IgD-negative memory B cell (primary cell): Measurements from ENCODE around the gene CLCN6. TPM values are rescaled to one million over a fixed set of nuclear protein-coding genes. Genes with fewer than 3 reads are reported as not detected.

Experiments
- H3K27ac Mint-ChIP-seq, 3 donors: one replicate each; pipeline ENCODE4 v1.8.0; 2020 to 2022; ENCODE audit warnings: mild to moderate bottlenecking in 3 of 3, mixed read lengths in 3 of 3, moderate library complexity in 1 of 3
- H3K27me3 Mint-ChIP-seq: one replicate; pipeline ENCODE4 v1.8.0; 2021; ENCODE audit warnings: mixed read lengths
- H3K36me3 Mint-ChIP-seq: one replicate; pipeline ENCODE4 v1.8.0; 2020; ENCODE audit warnings: mild to moderate bottlenecking, mixed read lengths
- H3K4me1 Mint-ChIP-seq, 3 donors: one replicate each; pipeline ENCODE4 v1.8.0; 2020 to 2022; ENCODE audit warnings: mixed read lengths in 3 of 3, mild to moderate bottlenecking in 1 of 3
- H3K4me3 Mint-ChIP-seq, 4 donors: one replicate each; pipeline ENCODE4 v1.8.0; 2020 to 2022; ENCODE audit warnings: mild to moderate bottlenecking in 4 of 4, mixed read lengths in 4 of 4, moderate library complexity in 3 of 4
- H3K9me3 Mint-ChIP-seq, 3 donors: one replicate each; pipeline ENCODE4 v1.8.0; 2020 to 2021; ENCODE audit warnings: mixed read lengths in 3 of 3, mild to moderate bottlenecking in 1 of 3
- polyA plus RNA-seq: library from polyadenylated mRNA; unstranded; fragments of 300-500 nt; fragmentation: Illumina TruSeq; gene quantifications from one replicate; pipeline ENCODE4 v1.2.3, GENCODE V29; 2021

CLCN6 gene
- polyA plus RNA-seq, 1 donor from 2014 or later, result 11.7 TPM

DNA sequence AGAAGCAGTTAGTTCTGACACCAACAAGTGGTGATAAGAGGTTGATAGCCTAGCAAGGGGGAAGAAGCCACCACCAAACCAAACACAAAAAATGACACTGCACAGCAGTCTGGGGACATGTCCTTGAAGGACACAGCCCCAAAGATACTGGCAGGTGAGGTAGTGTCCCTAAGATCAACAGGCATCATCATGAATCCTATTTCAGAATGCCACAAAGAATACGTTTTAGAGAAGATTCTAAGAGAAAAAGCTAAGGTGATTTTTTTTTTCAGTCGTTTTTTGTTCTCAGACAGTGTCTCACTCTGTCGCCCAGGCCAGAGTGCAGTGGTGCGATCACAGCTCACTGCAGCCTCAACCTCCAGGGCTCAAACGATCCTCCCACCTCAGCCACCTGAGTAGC, 19.8 kb upstream of the CLCN6 start:
- H3K27ac Mint-ChIP-seq, result peak overlapping the region in 1 of 3 donors; percentile 89
- H3K36me3 Mint-ChIP-seq, result peaks cover 2% of the 10 kb centered on the region
- H3K27me3 Mint-ChIP-seq, result no peaks in the 10 kb centered on the region
- H3K4me1 Mint-ChIP-seq, result peaks cover 13 to 17% (median 14%) of the 10 kb centered on the region in 3 donors
- no peaks in the 10 kb centered on the region for H3K9me3 Mint-ChIP-seq
- peak overlapping the region in 1 of 4 donors; percentile 34 for H3K4me3 Mint-ChIP-seq

GRCh38 chr1:11787251-11787803, 18.7 kb upstream of the CLCN6 start:
- no peak overlapping the region for H3K27ac Mint-ChIP-seq
- H3K27me3 Mint-ChIP-seq, result no peaks in the 10 kb centered on the region
- no peaks in the 10 kb centered on the region for H3K9me3 Mint-ChIP-seq
- peaks cover 13 to 22% (median 16%) of the 10 kb centered on the region in 3 donors for H3K4me1 Mint-ChIP-seq
- no peak overlapping the region for H3K4me3 Mint-ChIP-seq
- H3K36me3 Mint-ChIP-seq, result peaks cover 6% of the 10 kb centered on the region

DNA sequence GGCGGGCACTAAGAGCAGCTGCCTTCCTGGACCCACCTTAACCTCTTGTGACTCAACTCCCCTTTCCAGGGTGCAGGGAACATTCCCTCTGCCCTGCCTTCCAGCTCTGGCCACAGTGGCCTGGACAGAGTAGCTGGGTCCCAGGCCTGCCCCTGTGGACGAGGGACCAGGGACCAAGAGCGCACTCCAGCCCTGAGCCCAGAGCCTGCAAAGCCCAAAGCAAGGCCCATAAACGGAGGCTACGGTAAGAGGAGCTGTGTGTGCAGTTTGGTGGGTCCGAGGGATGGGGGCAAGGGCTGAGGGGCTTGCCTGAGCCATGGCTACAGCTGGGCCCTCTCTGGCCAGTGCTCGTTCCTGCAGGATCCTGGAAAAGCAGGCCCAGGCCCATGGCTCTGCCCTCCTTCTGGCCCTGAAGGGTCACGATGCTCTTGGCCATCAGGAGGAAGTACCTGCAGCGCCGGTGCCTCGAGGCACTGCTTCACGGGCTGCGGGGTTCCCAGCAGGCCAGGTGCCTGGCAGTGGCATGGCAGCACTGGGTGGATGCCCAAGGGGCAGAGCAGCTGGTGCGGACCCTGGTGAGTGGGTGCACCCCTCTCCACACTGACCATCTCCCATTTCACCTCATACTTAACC, 18.1 kb upstream of the CLCN6 start:
- peaks cover 12 to 22% (median 16%) of the 10 kb centered on the region in 3 donors for H3K4me1 Mint-ChIP-seq
- no peak overlapping the region for H3K4me3 Mint-ChIP-seq
- H3K27ac Mint-ChIP-seq, result peak overlapping the region in 1 of 3 donors; percentile 86
- no peaks in the 10 kb centered on the region for H3K9me3 Mint-ChIP-seq
- H3K36me3 Mint-ChIP-seq, result peaks cover 6% of the 10 kb centered on the region
- no peaks in the 10 kb centered on the region for H3K27me3 Mint-ChIP-seq

- Mint-ChIP-seq H3K9me3 (no peaks in the 10 kb centered on the region), H3K36me3 (peaks cover 6% of the 10 kb centered on the region)
These were observed 17.4 kb upstream of the CLCN6 start for GRCh38 chr1:11788549-11789053.

GRCh38 chr1:11789126-11790067, 16.6 kb upstream of the CLCN6 start:
- Mint-ChIP-seq H3K9me3 (no peaks in the 10 kb centered on the region), H3K36me3 (peaks cover 6% of the 10 kb centered on the region), H3K27me3 (no peaks in the 10 kb centered on the region), H3K4me3 (no peak overlapping the region), H3K27ac (no peak overlapping the region), H3K4me1 (peaks cover 10 to 21% (median 16%) of the 10 kb centered on the region in 3 donors)

More at GRCh38 chr1:11788549-11789053, 17.4 kb upstream of the CLCN6 start:
- Mint-ChIP-seq H3K27me3 (no peaks in the 10 kb centered on the region), H3K27ac (peak overlapping the region in 1 of 3 donors; percentile 86), H3K4me3 (no peak overlapping the region), H3K4me1 (peaks cover 10 to 21% (median 16%) of the 10 kb centered on the region in 3 donors)

DNA sequence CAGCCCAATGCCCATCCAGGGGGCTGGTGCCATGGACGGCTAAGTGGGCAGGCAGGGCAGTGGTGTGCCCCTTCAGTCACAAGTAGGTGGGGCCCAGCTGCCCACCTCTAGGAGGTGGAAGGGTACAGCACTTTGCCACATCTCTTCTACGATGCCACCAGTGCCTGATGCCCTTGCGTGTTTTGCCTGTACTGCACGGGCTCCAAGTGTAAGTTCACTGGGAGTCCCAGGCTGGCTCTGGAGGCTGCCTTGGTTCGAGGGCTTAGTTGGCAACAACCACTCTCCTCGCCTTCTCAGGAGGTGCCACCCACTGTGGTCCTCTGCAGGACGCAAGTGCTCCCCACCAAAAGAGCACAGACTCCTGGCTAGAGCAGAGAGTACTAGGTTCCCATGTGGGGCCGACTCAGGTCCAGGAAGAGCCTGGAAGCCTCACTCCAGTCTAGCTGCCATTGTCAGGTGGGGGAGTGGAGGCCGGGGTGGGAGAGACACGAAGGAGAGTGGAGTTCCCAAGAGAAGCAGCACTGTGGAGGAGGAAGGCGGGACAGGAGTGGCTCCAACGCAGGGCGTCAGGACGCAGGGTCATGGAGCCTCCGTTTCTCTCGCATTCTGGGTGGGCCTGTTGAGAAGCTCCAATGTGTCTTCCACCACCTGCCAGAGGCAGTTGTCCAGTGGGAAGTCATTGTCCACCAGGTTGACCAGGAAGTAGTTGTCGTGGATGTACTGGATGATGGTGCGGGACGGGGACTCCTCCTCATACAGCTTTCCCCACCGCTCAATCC, 15.7 kb upstream of the CLCN6 start:
- no peaks in the 10 kb centered on the region for H3K27me3 Mint-ChIP-seq
- peak overlapping the region in 1 of 3 donors; percentile 85 for H3K27ac Mint-ChIP-seq
- H3K4me1 Mint-ChIP-seq, result peaks cover 7 to 20% (median 14%) of the 10 kb centered on the region in 3 donors
- H3K4me3 Mint-ChIP-seq, result no peak overlapping the region
- H3K9me3 Mint-ChIP-seq, result no peaks in the 10 kb centered on the region
- H3K36me3 Mint-ChIP-seq, result peaks cover 6% of the 10 kb centered on the region

DNA sequence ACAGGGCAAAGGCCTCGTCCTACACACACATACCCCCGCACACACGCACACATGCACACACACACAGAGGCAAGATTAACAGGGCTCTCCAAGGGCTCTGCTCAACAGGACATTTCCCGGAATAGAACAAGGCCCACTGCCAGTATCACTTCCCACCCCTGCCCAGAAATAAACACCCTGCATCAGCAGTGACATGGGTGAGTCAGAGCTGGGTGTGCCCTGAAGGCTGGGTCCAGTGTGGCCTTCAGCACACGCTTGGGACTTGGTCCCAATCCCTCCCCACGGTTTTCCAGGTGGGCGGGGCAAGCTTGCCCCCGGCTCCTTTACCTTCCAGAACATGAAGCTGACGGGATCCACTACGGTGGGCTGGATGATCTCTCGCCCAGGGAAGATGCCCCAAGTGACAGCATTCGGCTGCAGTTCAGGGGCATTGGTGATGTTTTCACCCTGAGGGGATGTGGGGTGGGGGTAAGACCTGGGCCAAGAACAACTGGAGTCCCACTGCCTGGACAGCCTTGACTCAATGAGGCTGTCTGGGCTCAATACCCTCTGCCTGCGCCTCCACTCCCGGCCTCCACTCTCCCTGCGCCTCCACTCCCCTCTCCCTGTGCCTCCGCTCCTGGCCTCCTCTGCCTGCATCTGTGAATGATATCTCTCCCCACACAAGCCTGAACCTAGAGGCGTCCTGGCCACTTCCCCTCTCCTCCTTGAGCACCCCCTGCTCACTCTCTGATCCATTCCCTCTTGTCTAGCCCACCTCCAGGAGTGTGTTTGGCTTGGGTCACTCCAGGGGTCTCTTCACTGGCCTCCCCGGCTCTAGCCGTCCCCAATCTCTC, 14.9 kb upstream of the CLCN6 start:
- Mint-ChIP-seq H3K36me3 (peaks cover 9% of the 10 kb centered on the region), H3K27ac (peak overlapping the region; percentile 5 to 88 (median 23)), H3K27me3 (no peaks in the 10 kb centered on the region), H3K4me3 (peak overlapping the region in 1 of 4 donors; percentile 65), H3K4me1 (peaks cover 1 to 13% (median 7%) of the 10 kb centered on the region in 3 donors), H3K9me3 (no peaks in the 10 kb centered on the region)

GRCh38 chr1:11792106-11792505, 13.9 kb upstream of the CLCN6 start:
- peaks cover 9% of the 10 kb centered on the region for H3K36me3 Mint-ChIP-seq
- peak overlapping the region in 1 of 4 donors; percentile 25 for H3K4me3 Mint-ChIP-seq
- no peaks in the 10 kb centered on the region for H3K9me3 Mint-ChIP-seq

DNA sequence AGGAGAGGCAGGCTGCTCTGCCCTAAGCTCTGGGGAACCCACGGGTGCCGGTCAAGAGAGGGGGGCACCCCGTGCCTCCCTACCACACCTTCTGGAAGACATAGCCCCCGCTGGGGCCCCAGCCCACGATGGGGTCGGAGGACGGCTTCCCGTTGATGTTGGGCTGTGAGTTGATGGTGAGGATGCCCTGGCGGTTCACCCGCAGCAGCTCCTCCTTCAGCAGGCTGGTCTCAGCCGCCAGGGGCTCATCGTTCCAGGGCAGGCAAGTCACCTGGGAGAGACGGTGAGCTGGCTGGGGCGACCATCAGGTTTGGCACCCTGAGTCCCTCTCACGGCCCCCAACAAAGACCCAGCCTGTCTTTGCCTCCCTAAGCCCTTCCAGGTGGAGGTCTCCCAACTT, 12.2 kb upstream of the CLCN6 start:
- no peaks in the 10 kb centered on the region for H3K27me3 Mint-ChIP-seq
- no peak overlapping the region for H3K4me3 Mint-ChIP-seq
- H3K4me1 Mint-ChIP-seq, result peaks cover 0 to 9% (median 6%) of the 10 kb centered on the region in 3 donors
- H3K27ac Mint-ChIP-seq, result no peak overlapping the region
- no peaks in the 10 kb centered on the region for H3K9me3 Mint-ChIP-seq
- H3K36me3 Mint-ChIP-seq, result peaks cover 9% of the 10 kb centered on the region

More at GRCh38 chr1:11792106-11792505, 13.9 kb upstream of the CLCN6 start:
- Mint-ChIP-seq H3K27ac (peak overlapping the region in 2 of 3 donors; percentile 23 to 92), H3K4me1 (peaks cover 0 to 9% (median 6%) of the 10 kb centered on the region in 3 donors), H3K27me3 (no peaks in the 10 kb centered on the region)

DNA sequence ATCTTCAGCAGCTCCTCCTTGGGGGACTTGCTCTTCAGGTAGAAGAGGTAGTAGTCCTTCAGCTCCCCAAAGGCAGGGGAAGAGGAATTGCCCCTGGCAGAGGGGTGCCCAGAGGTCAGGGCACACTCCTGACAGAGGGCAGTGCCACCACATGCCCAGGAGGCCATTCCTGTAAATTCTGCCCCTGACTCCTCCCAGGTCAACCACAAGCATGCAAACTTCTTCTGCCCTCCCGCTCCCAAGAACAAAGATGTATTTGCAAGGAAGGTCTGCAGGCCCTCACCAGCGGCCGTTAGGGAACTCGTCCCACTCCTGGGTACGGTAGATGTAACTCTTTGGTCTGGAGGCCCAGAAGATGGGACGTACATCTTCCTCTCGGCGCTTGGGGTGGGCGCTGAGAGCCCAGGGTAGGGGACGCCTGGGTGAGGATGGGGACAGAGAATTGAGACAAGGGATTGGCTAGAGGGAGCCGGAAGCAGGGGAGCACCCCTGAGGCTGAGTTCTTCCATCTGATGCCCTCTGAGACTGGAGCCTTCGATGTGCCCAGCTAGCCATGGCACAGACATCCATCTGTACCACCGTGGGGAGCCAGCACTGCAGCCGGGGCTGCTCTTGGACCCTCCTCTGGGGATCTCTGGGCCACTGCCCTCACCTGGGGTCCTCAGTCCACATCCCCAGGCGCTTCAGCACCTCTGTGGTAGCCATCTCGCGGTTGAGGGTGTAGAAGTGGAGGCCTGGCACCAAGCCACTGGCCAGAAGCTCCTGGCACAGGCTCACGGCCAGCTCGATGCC, 11.3 kb upstream of the CLCN6 start:
- Mint-ChIP-seq H3K4me3 (peak overlapping the region in 1 of 4 donors; percentile 45), H3K36me3 (peaks cover 7% of the 10 kb centered on the region), H3K9me3 (no peaks in the 10 kb centered on the region), H3K27me3 (no peaks in the 10 kb centered on the region), H3K27ac (no peak overlapping the region), H3K4me1 (peaks cover 0 to 9% (median 6%) of the 10 kb centered on the region in 3 donors)

- Mint-ChIP-seq H3K4me3 (no peak overlapping the region), H3K9me3 (no peaks in the 10 kb centered on the region), H3K27me3 (no peaks in the 10 kb centered on the region), H3K27ac (peak overlapping the region in 1 of 3 donors; percentile 43), H3K36me3 (peaks cover 7% of the 10 kb centered on the region), H3K4me1 (peaks cover 0 to 9% (median 6%) of the 10 kb centered on the region in 3 donors)
These were observed 10.6 kb upstream of the CLCN6 start for GRCh38 chr1:11795238-11795890.

DNA sequence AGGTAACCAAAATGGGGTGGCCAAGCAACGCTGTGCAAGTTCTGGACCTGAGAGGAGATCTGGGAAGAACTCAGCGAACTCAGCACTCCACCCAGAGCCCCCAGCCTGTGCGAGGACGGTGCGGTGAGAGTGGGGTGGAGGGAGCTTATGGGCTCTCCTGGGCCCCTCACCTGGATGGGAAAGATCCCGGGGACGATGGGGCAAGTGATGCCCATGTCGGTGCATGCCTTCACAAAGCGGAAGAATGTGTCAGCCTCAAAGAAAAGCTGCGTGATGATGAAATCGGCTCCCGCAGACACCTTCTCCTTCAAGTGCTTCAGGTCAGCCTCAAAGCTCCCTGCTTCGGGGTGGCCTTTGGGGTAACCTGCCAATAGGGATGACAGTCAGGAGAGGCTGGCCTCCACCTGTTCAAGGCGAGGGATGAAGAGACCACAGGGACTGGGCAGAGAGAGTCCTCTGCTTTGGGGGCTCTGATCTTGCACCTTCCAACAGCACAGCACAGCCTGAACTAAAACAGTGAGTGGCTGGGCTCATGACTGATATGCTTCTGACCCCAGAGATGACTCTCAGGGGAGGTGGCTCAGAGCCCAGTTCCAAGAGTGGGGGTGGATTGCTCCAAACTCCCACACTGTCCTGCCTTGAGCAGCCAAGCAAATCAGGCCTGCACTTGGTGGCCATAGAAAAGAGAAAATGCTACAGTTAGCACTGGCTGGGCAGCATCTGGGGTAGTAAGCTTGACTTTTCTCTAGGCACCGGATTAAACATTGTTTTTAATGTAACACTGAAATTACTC, 9.8 kb upstream of the CLCN6 start:
- H3K4me3 Mint-ChIP-seq, result no peak overlapping the region
- H3K27ac Mint-ChIP-seq, result no peak overlapping the region
- H3K27me3 Mint-ChIP-seq, result no peaks in the 10 kb centered on the region
- no peaks in the 10 kb centered on the region for H3K9me3 Mint-ChIP-seq
- peaks cover 12% of the 10 kb centered on the region for H3K36me3 Mint-ChIP-seq
- H3K4me1 Mint-ChIP-seq, result peaks cover 0 to 7% (median 2%) of the 10 kb centered on the region in 3 donors
